CD4-positive, alpha-beta T cell treated with Interleukin-6 for 4 hours (primary cell): ENCODE measurements around the gene TIMP1.
"Not testable (repeated sequence)": the region's sequence is repeated elsewhere in the genome, so short reads cannot be mapped to it uniquely, and the experiment has no call there.

Experiments
- DNase-seq: peaks from one replicate; pipeline ENCODE4 v3.0.0-alpha.2; 2020; ENCODE audit warnings: mixed read lengths

Gene TIMP1

GRCh38 chrX:47574076-47574546 is 8.1 kb upstream of the TIMP1 start:
- no peak for DNase-seq

DNA sequence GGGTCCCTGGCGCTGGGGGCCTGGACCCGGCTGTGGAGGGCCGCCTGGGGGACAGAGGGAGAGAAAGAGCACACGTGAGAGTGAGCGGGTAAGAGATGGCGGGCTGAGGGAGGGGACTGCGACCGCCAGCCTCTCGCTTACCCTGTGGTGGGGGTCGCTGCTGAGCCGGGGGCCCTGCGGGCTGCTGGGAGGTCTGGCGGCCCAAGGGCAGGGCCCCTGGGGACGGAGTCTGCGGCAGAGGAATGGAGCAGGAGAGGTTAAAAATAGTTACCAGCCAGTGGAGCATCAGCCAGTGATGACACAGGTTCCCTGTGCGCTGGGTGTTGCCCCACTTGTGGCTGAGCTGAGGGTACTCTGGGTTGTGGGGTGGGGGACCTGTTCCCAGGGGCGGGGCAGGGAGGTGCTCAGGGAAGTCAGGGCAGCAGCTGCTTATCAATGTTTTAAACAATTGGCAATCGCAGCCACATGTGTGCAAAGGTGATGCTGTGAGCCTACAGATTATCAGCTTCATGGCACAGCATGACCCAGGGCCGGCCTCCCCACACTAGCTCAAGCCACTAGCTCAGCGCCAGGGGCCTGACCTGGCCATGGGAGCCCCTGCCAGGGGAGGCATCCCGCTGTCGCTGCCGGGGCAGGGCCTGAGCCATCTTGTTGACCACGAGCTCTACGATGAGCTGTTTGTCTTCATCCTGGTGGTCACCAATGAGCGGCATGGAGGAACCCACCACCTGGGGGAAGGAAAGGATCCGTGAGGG is 7.5 kb upstream of the TIMP1 start:
- no peak for DNase-seq

DNA sequence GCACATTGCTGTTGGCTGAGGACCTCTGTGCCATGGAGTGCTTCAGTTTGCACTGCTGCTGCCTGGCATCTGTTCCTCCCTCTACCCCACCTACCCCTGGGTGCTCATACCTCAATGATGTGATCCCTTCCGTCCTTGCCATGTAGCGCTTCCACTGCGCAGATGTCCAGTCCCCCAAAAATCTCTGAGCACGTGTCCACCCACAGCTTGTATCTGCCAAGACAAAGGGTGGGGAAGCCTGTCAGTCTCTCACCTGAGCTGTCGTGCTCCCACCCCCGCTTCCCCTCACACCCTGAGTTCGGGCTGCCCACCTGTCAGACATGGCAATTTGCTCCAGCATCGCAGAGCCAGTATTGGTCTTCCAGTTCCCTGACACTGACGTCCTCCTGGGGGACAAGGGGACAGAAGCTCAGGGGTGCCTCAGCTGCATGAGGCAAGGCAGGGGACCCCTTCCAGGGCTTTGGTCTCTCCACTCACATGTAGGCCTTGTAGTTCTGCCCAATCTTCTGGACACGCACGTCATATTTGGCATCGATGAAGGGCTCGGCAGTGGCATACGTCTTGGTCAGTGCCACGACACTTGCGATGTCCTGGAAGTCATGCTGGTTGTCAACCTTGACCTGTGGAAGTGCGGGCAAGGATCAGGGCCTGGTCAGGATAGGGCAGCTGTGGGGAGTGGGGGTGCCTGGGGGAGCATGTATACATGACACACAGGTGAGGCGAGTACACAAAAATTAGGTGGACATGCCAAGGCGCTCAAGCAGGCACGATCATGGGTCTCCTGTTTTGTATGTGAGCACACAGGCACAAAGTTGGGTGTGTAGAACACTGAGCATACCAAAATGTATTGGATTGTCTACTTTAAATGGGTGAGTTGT is 6.0 kb upstream of the TIMP1 start:
- DNase-seq, result no peak

DNA sequence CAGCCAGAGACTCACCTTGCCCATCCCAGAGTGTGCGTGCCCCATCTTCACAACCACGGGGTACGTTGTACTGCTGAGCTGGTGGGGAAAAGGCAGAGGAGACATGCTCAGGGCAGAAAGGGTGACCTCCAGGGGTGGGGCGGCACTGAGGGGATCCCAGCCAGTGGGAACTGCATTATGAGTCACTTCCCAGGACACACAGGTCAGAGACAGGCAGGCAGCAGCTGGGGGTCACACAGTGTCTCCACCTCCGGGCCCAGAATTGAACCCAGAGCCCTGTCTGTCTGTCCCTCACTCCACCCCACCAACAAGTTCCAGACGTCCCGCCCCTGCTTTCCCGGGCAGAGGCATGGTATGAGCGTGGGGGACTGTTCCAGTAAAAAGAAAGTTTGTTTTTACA is 4.8 kb upstream of the TIMP1 start:
- DNase-seq, result no peak

GRCh38 chrX:47577901-47578300 is 4.3 kb upstream of the TIMP1 start:
- no peak for DNase-seq

GRCh38 chrX:47578692-47579091 is 3.5 kb upstream of the TIMP1 start:
- no peak for DNase-seq

DNA sequence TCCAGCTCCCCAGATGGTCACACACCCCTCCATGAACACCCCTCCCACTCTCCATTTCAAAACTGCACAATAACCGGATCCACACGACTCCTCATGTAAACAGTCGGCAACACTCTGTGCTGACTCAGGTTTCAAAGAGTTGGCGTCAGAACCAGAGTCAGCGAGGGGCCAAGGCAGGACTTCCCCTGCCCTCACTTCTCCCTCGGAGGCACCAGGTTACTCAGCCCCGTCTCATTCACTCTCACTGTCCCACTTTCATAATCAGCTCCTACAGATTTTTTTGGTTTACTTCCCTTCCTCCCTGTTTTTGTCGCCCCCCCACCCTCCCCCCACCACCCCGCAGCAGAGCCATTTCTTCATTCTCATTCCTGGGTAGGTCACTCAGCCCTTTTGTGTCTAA is 2.7 kb upstream of the TIMP1 start:
- DNase-seq, result peak; percentile 32

- DNase-seq, result no peak
Observed at GRCh38 chrX:47583240-47583861, 1.1 kb downstream of the TIMP1 start.

GRCh38 chrX:47584714-47585113 is 2.5 kb downstream of the TIMP1 start:
- DNase-seq, result no peak

DNA sequence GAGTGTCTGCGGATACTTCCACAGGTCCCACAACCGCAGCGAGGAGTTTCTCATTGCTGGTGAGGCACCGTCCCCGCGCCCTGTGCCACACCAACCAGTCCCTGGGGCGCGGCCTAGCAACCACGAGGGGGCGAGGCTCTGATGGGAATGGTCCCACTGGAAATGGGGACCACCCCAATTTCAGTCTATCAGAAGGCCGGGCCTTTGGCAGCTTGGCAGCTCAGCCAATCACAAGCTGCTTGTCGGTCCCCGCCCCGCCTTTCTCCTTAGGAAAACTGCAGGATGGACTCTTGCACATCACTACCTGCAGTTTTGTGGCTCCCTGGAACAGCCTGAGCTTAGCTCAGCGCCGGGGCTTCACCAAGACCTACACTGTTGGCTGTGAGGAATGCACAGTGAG is 3.0 kb downstream of the TIMP1 start:
- DNase-seq, result no peak

DNA sequence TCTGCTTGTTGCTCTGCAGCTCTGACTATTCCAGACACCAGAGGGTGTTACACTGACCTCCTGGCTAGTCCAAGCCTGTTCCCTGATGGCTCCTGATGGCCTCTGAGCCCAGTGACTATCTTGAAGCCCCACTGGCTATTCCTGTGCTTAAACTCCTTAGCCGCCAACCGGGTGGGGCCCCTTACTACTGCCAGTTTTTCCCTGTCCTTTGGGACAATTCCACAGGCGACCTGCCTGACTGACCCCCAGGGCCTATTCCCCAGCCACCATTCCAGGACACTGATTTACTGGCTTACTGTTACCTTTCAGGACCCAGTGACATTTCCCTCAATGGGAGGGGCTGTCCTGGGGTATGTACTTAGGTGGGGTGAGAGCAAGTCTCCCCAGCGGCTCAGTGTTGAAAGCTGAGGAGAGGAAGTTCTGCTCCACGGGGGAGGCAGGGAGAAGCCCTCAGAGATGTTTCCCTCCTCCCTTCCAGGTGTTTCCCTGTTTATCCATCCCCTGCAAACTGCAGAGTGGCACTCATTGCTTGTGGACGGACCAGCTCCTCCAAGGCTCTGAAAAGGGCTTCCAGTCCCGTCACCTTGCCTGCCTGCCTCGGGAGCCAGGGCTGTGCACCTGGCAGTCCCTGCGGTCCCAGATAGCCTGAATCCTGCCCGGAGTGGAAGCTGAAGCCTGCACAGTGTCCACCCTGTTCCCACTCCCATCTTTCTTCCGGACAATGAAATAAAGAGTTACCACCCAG is 4.0 kb downstream of the TIMP1 start:
- no peak for DNase-seq

DNA sequence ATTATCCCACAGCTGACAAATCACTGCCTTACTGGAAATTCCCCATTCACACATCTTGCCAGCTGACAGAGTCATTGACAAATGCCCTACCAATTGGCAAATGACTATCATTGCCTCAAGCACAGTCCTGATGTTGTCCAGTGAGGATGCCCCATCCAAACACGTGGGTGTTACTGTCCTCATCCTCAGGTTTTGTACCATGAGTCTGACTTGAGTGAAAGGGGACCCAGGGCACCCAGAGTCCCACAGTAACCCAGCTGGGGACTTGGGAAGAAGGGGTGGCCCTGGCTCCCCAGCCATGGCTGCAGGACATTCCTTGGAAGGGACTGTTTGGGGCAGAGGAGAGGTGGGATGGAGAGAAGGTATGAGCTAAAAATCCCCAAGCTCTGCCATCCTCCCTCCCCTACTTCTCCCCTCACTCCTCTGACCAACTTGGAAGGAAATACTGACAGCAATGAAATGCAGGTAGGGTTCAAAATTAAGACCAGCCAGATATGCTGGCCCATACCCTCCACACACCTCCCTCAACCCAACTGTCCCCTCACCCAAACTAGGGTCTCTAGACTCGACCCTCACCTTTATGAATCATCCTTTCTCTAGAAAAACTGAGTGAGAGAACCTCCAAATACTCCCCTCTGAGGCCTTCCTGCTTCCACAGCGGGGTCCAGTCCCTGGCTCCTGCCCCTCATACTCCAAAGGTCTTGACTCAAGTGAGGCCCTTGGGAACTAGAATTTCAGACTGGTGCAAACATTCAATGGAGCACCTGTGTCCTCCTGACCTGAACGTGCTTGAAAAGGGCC is 5.1 kb downstream of the TIMP1 start:
- DNase-seq, result no peak

GRCh38 chrX:47587906-47588735 is 5.9 kb downstream of the TIMP1 start:
- no peak for DNase-seq

DNA sequence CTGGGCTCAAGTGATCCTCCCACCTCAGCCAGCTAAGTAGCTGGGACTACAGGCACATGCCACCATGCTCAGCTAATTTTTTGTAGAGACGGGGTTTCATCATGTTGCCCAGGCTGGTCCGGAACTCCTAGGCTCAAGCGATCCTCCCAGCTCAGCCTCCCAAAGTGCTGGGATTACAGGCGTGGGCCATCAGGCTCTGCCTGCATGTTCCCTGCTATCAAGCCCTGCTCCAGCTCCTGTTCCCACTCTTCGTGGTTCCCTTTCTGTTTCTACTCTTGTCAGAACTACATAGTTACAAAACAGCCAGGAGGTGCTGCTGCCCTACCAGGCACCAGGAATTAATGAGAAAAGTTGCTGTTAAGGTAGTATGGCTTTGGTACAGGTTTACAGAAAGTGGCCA is 8.7 kb downstream of the TIMP1 start:
- no peak for DNase-seq

- no peak for DNase-seq
Observed at GRCh38 chrX:47593522-47593921, 11.3 kb downstream of the TIMP1 start.

DNA sequence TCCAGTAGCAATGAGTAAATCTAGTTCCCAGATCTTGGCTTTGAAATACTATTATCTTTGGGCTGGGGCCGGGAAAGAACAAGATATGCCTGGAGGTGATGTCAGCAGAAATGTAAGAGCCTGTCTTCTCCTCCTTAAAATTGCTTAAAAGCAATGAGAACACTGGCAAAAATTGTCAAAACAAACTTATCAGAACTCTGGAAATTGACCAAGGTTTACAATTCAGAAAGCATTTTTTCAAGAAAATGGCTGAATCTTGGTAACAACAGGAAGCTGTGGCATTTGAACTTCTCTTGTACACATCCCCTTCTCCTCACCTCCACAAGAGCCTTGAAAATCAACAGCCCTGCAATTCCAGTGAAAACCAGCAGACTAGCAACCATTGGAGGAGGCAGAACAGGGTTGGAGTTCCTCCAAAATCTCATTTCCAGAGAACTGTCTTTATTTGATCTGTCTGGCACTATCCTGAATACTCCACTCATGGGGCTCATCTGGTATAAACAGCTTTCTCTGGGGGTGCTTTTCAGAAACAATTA is 13.5 kb downstream of the TIMP1 start:
- DNase-seq, result no peak

DNA sequence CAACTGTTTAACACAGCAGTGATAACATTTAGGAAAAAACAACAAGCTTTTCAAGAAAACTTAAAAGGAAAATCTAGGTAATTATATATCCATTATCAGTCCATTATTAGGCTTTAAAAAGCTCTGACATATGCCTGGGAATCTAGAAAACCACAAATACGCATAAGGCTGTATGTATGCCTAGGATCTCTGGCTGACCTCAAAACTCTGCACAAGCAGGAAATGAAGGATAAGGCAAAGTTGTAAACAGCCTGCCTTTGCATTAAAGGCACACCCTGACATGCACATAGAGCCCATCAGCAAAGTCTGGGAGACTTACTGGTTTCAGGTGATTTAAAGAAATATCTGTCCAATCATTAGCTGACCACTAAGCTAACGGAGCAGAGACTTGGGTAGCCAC is 14.0 kb downstream of the TIMP1 start:
- DNase-seq, result no peak

GRCh38 chrX:47597222-47597621 is 15.0 kb downstream of the TIMP1 start:
- DNase-seq, result no peak

DNA sequence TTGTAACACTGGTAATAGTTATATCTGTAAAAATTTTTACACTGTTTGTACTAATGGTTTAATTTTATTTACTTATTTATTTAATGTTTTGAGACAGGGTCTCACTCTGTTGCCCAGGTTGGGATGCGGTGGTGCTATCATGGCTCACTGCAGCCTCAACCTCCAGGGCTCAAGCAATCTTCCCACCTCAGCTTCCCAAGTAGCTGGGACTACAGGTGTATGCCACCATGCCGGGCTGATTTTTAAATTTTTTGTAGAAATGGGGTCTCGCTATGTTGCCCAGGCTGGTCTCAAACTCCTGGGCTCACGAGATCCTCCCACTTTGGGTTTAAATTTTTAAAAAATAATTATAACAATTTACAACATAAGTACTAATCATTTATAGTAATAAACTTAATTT is 20.9 kb downstream of the TIMP1 start:
- DNase-seq, result not testable (repeated sequence)

GRCh38 chrX:47605024-47605423 is 22.8 kb downstream of the TIMP1 start:
- DNase-seq, result no peak

DNA sequence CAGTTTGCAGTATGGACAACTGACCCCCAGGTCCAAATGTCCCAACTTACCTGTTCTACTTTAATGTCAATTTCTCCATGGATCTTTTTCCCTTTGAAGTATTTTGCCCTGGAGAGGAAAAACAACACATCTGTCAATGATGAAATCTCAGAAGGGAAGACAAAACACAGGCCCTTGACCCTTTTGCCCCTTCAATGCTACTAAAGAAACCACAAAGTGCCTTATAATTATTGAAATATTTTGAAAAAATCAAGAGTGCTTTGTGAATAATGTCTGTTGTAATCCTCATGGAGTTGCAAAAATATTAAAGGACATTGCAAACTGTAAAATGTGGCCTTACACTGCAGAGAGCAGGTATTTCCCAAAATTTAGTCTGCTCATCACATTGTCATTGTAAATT is 24.9 kb downstream of the TIMP1 start:
- DNase-seq, result no peak
